HG02885 (cell line): ENCODE results near the gene ZNF479.
"Not testable (repeated sequence)": the region's sequence is repeated elsewhere in the genome, so short reads cannot be mapped to it uniquely, and the experiment has no call there.

Source experiments
- ATAC-seq: cut with Tn5 transposase; IDR thresholded peaks from one replicate; pipeline ENCODE4 v1.9.1; 2021; ENCODE audit warnings: mild to moderate bottlenecking; ENCODE audit not compliant: unreplicated experiment, poor library complexity

ZNF479 gene

GRCh38 chr7:57132336-57132735 is at the start of gene ZNF479:
Gene ZNF479, minus strand, starts transcription at chr7:57132436. Its CDS starts 112 bp downstream, at chr7:57132324.
- not testable (repeated sequence) for ATAC-seq

DNA sequence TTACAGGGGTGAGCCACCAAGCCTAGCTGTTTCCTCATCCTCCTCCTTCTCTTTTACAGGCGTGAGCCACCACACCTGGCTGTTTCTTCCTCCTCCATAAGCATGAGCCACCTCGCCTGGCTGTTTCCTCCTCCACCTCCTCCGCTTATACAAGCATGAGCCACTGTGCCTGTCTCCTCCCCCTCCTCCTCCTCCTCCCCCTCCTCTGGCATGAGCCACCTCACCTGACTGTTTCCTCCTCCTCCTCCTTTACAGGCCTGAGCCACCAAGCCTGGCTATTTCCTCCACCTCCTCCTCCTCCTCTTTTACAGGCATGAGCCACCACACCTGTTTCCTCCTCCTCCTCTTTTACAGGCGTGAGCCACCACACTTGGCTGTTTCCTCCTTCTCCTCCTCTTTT is 49.8 kb upstream of the ZNF479 start:
- ATAC-seq: no peak

- ATAC-seq: no peak
These were observed 49.0 kb upstream of the ZNF479 start for GRCh38 chr7:57181281-57181680.

DNA sequence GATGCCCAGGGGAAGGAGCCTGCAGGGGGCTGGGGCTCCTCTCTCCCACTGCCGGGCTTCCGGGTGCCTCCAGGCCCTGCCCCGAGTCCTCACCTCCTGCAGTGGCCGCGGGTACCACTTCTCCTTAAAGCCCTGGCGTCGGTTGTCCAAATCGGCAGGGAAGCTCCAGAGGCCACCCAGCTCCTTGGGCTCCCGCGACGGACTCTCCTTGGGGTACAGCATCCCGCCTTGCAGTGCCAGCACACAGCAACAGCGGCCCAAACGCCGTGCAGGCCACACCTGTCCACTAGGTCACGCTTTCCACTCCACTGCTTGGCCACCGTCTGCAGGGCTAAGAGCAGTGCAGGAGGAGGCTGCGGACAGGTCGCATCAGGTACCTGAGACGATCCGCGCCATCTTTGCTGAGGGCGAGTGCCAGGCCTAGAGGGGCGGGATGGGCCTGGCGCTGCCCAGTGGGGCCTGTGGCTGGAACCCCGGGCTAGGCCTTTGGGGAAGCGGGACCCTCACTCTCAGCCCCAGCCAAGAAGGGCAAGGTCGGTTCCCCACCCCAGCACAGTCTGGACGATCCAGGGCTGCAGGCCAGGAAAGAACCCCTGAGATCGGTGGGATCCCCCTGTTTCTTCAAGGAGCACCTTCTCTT is 47.7 kb upstream of the ZNF479 start:
- ATAC-seq: no peak

- ATAC-seq: no peak
These were observed 46.5 kb upstream of the ZNF479 start for GRCh38 chr7:57178768-57179139.

DNA sequence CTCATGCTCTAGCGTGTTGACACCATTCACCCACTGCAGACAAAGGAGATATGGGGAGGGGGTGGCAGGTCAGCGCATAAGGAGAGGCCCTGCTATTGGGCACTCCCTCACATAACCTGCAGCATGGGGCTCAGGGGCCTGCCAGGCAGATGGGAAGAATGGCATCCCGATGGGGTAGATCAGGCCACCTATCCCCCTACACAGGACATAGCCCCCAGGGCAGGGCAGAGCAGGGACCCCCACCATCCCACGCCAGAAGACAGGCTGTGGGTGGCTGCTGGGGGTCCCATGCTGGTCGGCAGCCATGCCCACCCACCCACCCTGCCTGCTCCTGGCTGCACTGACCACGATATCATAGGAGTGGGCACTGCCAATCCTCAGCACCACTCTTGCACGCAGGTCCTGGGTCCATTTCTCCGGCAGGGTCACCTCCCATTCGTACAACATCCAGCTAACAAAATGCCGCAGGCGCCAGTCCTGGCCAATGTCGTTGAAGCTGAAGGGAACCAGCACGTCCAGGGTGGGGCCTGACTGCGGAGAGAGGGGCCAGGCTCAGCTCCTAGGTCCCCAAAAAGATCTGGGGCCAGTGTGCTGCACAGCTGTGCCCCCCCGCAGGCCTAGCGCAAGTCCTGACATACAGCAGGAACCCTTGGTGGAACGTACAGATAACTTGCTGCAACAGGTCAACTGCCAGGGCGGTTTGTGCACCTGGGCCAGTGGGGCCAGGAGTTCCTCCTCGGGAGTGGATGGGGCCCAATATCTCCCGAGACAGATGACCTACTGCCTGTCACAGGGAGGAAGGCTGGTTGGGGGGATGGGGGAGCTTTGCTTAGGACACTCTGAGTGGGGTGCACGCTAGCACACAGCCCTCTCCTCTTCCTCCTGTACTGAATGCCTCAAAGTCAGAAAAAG is 45.9 kb upstream of the ZNF479 start:
- ATAC-seq: no peak

DNA sequence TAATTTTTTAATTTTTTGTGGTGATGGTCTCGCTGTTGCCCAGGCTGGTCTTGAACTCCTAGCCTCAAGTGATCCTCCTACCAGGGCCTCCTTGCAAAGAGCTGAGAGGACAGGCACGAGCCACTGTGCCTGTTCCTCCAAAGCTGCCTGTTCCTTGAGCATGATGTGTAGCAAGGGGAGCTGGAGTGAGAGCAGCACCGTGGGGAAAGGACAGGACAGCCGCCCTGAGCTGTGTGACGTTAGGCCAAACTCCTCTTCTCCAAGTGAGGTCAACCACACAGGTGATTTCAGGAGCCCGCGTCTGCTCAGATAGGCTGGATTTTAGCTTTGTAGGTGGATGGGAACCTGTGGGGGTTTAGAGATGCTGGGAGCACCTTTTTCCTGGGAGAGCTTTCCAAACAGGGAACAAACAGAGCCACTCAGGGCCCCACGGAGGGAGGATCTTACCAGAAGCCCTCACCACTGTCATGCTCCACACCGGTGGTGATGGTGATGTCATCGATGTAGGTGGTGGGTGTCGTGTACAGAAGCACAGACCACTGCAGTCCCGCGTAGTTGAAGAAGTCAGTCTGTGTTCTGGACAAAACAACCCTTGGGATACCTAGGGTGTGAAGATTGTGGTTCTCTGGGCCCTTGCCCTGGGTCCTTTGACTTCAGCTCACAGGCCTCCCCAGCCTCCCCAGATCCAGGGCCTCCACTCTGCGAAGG is 44.8 kb upstream of the ZNF479 start:
- ATAC-seq: no peak

- ATAC-seq: no peak
These were observed 33.2 kb upstream of the ZNF479 start for GRCh38 chr7:57165285-57165899.

- ATAC-seq: not testable (repeated sequence)
These were observed 12.0 kb downstream of the ZNF479 start for GRCh38 chr7:57120123-57120784.
